PFSK-1 (cell line): ENCODE results near the gene TMEM238L.

Experiments used
- FOXP2 ChIP-seq: optimal IDR thresholded peaks from 2 replicates; pipeline ENCODE3; 2011; ENCODE audit warnings: borderline replicate concordance, control low read depth, inconsistent platforms; ENCODE audit not compliant: insufficient read depth; ENCODE audit errors: extremely low read length, extremely low read depth
- POLR2AphosphoS5 ChIP-seq: IDR thresholded peaks from 2 replicates; pipeline ENCODE4 v1.6.1; 2012; ENCODE audit warnings: low read depth, mild to moderate bottlenecking, control low read depth, low read length, moderate library complexity
- REST ChIP-seq, 2 experiments: IDR thresholded peaks; 2 replicates each; pipeline versions ENCODE4 v1.6.1 to v1.8.0; 2011 to 2012; ENCODE audit warnings: low read depth in 2 of 2, low read length in 2 of 2, control low read depth in 1 of 2, inconsistent platforms in 1 of 2, mild to moderate bottlenecking in 1 of 2, moderate library complexity in 1 of 2; ENCODE audit not compliant: insufficient read depth in 1 of 2
- SIN3A ChIP-seq: IDR thresholded peaks from 2 replicates; pipeline ENCODE4 v1.6.1; 2012; ENCODE audit warnings: mild to moderate bottlenecking, low read length, moderate library complexity, borderline replicate concordance; ENCODE audit not compliant: insufficient read depth
- TAF1 ChIP-seq: IDR thresholded peaks from 2 replicates; pipeline ENCODE4 v1.6.1; 2012; ENCODE audit warnings: low read length, control low read depth, borderline replicate concordance; ENCODE audit not compliant: insufficient read depth

DNA sequence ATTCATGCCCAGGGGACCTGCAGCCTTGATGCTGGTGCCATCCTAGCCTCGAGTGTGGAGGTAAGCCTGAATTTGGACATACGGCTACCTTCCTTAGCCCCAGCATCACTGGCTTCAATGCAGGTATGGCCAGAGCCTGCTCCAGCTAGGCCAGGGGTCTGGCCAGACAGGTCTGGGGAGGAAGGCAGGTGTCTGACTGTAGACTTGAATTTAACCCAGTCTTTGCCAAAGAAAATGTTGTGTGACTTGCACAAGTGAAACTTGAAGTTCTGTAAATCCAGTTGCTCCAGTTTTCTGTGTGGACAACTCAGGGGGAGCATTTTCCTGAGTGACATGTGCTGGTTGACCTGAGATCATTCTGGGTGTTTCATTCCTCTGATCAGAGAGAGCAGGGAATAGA is 32.8 kb downstream of the TMEM238L start:
- TF ChIP-seq TAF1 (no peak), POLR2AphosphoS5 (no peak), REST (IDR thresholded peaks at IDR 0.05; ENCODE audit: insufficient read depth in 1 of 2, low read depth in 2 of 2, low read length in 2 of 2) (no peak), SIN3A (no peak), FOXP2 (no peak)
